ENCODE results near the gene FAM89B.

GRCh38 chr11:65589444-65590239 is 17.3 kb downstream of the FAM89B start:
- TF ChIP-seq CTCF (IDR thresholded peaks at IDR 0.05): no peak
- TF ChIP-seq POLR2A (IDR thresholded peaks at IDR 0.05): no peak
- TF ChIP-seq POLR2AphosphoS5 (IDR thresholded peaks at IDR 0.05; ENCODE audit: insufficient read depth in 1 of 2, low read depth in 1 of 2): no peak

All from vagina (tissue), 2 donors.